ENCODE data around the gene DGKB. TPM values are rescaled to one million over a fixed set of nuclear protein-coding genes. Genes with fewer than 3 reads are reported as not detected.

The DGKB gene
- total and polyA plus RNA-seq, 2 of the 8 experiments (the other 6 are each of a cell fraction or from before 2014, with no cell fraction given), result 1.9 to 2.6 TPM

DNA sequence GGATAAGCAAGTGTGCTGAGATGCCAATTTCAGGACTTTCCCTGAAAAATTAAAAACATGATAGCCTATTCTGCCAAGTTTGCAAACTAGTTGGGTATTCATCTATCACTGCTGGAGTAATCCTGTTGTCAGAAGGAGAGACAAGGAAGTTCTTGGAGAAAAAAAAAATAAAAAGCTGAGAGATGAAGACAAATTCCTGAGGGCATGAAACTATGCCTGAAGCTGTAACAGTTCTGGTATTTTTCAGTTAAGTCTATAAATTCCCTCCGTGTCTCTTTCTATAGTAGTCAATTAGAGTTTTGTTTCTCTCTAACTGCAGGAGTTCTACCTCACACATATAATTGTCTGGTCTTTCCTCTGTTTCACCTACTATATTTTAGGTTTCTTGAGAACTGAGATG lies 95.7 kb downstream of the DGKB start (continued):
- TF ChIP-seq BACH1 (IDR thresholded peaks at IDR 0.05; ENCODE audit: low read length), result no peak
- no peak for TF ChIP-seq RBBP5 (IDR thresholded peaks at IDR 0.05; ENCODE audit: borderline replicate concordance, low read depth, low read length)

All from H1 (cell line).